Loucy (cell line): ENCODE measurements around the gene CACNA2D4.

Source experiments
- H2AFZ ChIP-seq: fragments of 200-600 bp; sonication (generic); 2 replicates; pipeline ENCODE4 v1.6.0; 2016; ENCODE audit warnings: antibody characterized with exemption, mild to moderate bottlenecking, low read length, moderate library complexity
- H3F3A ChIP-seq: fragments of 200-600 bp; 2 replicates; pipeline ENCODE4 v1.6.0; 2016; ENCODE audit warnings: antibody characterized with exemption, low read depth, mild to moderate bottlenecking
- H3K27me3 ChIP-seq: fragments of 200-600 bp; sonication (generic); 2 replicates; pipeline ENCODE4 v1.6.1; 2014; ENCODE audit warnings: low read length, mild to moderate bottlenecking; ENCODE audit not compliant: insufficient read depth, poor library complexity, severe bottlenecking
- H3K36me3 ChIP-seq: fragments of 200-600 bp; sonication (generic); 2 replicates; pipeline ENCODE4 v1.6.1; 2016; ENCODE audit warnings: low read length; ENCODE audit not compliant: insufficient read depth
- H3K4me1 ChIP-seq: fragments of 200-600 bp; sonication (generic); 2 replicates; pipeline ENCODE4 v1.5.1; 2014; ENCODE audit warnings: low read length, mild to moderate bottlenecking; ENCODE audit not compliant: insufficient read depth, poor library complexity, severe bottlenecking
- H3K4me2 ChIP-seq: fragments of 200-600 bp; sonication (generic); 2 replicates; pipeline ENCODE4 v1.6.0; 2014; ENCODE audit warnings: antibody characterized with exemption, low read length, low read depth, mild to moderate bottlenecking; ENCODE audit not compliant: poor library complexity, severe bottlenecking
- H3K4me3 ChIP-seq: fragments of 200-600 bp; sonication (generic); 2 replicates; pipeline ENCODE4 v1.5.1; 2014; ENCODE audit warnings: low read length, mild to moderate bottlenecking, mixed read lengths; ENCODE audit not compliant: poor library complexity, severe bottlenecking
- H3K79me2 ChIP-seq: fragments of 200-600 bp; sonication (generic); 2 replicates; pipeline ENCODE4 v1.6.1; 2014; ENCODE audit warnings: low read length; ENCODE audit not compliant: insufficient read depth
- H3K9ac ChIP-seq: fragments of 200-600 bp; sonication (generic); 2 replicates; pipeline ENCODE4 v1.6.0; 2014; ENCODE audit warnings: mild to moderate bottlenecking, low read depth, low read length, moderate library complexity; ENCODE audit not compliant: poor library complexity, severe bottlenecking
- H3K9me2 ChIP-seq: fragments of 200-600 bp; sonication (generic); replicated peaks from 2 replicates; pipeline ENCODE4 v1.6.1; 2016; ENCODE audit warnings: low read depth, low read length, mixed read lengths
- H3K9me3 ChIP-seq: fragments of 200-600 bp; sonication (generic); 2 replicates; pipeline ENCODE4 v1.6.1; 2014; ENCODE audit warnings: mild to moderate bottlenecking, antibody characterized with exemption, low read length, low read depth; ENCODE audit not compliant: insufficient read depth
- H4K20me1 ChIP-seq: fragments of 200-600 bp; sonication (generic); 2 replicates; pipeline ENCODE4 v1.6.0; 2014; ENCODE audit warnings: antibody characterized with exemption, low read length, mild to moderate bottlenecking; ENCODE audit not compliant: insufficient read depth, poor library complexity, severe bottlenecking
- EZH2phosphoT487 ChIP-seq: fragments of 200-600 bp; IDR thresholded peaks from 2 replicates; pipeline ENCODE4 v1.6.1; 2018; ENCODE audit warnings: antibody characterized with exemption, mild to moderate bottlenecking, moderate library complexity, borderline replicate concordance
- TF ChIP-seq, protein P1 (sequence below): fragments of 200-600 bp; sonication (generic); conservative IDR thresholded peaks from 2 replicates; pipeline ENCODE4 v1.5.1; 2014; ENCODE audit warnings: mild to moderate bottlenecking, antibody characterized with exemption, low read length

CACNA2D4 gene

DNA sequence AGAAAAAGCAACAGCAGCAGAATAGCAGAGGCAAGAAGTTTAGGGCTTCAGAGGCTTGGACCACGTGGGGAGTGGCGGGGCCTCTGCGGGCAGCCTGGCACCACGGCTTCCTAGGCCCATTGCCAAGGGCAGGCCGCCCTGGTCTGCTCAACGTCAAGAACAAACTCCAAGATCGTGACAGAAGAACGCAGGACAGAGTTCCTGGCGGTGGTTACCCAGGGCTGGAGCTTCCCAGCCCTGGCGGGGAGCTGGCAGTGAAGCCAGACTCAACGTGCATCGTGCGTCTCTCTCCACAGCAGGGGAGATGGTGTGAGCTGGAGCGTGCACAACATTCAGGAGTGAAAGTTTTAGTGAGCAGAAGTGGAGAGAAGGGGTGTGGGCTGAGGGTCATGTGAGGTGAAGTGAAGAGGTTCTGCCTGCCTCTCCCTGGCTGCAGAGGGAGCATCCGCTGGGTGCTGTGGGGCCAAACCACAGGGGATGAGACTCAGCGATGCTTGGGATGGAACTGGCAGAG lies 13.9 kb upstream of the CACNA2D4 start:
- no peaks in the 10 kb centered on the region for H3K9me3 ChIP-seq
- no peak overlapping the region for H2AFZ ChIP-seq
- peaks cover 2% of the 10 kb centered on the region; the same call in 1 of the 2 replicates for H3K36me3 ChIP-seq
- H3K9me2 ChIP-seq, result no peaks in the 10 kb centered on the region
- H3F3A ChIP-seq, result no peaks in the 10 kb centered on the region
- H3K4me2 ChIP-seq, result no peak overlapping the region
- H3K4me3 ChIP-seq, result no peak overlapping the region
- no peaks in the 10 kb centered on the region for H3K79me2 ChIP-seq
- H3K27me3 ChIP-seq, result no peaks in the 10 kb centered on the region
- H4K20me1 ChIP-seq, result no peaks in the 10 kb centered on the region
- no peak overlapping the region for H3K9ac ChIP-seq
- H3K4me1 ChIP-seq, result peaks cover 64% of the 10 kb centered on the region
- TF ChIP-seq, protein P1, sequence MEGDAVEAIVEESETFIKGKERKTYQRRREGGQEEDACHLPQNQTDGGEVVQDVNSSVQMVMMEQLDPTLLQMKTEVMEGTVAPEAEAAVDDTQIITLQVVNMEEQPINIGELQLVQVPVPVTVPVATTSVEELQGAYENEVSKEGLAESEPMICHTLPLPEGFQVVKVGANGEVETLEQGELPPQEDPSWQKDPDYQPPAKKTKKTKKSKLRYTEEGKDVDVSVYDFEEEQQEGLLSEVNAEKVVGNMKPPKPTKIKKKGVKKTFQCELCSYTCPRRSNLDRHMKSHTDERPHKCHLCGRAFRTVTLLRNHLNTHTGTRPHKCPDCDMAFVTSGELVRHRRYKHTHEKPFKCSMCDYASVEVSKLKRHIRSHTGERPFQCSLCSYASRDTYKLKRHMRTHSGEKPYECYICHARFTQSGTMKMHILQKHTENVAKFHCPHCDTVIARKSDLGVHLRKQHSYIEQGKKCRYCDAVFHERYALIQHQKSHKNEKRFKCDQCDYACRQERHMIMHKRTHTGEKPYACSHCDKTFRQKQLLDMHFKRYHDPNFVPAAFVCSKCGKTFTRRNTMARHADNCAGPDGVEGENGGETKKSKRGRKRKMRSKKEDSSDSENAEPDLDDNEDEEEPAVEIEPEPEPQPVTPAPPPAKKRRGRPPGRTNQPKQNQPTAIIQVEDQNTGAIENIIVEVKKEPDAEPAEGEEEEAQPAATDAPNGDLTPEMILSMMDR, result no peak
- no peak for TF ChIP-seq EZH2phosphoT487

DNA sequence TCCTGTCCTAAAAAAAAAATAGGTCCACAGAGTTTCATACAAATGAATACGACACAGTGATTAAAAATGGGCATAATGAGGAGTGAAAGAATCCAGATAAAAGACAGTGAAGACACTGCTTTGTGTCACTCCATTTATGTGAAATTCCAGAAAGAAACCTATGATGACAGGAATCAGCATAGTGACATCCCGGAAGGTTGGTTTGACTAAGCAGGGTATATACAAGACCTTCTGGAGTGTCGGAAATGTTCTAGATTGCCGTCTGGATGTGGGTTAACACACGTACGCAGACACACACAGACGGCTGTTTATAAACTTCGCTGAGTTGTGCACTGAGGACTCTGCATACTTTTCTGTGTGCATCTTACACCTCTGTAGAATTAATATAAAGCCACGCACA lies 13.2 kb upstream of the CACNA2D4 start:
- Histone ChIP-seq H3K79me2 (no peaks in the 10 kb centered on the region), H3K4me3 (no peak overlapping the region), H3K9me2 (no peaks in the 10 kb centered on the region), H3K36me3 (no peaks in the 10 kb centered on the region), H3K4me1 (peaks cover 67% of the 10 kb centered on the region), H4K20me1 (no peaks in the 10 kb centered on the region), H3F3A (no peaks in the 10 kb centered on the region), H2AFZ (no peak overlapping the region), H3K9ac (no peak overlapping the region), H3K9me3 (no peaks in the 10 kb centered on the region), H3K27me3 (no peaks in the 10 kb centered on the region), H3K4me2 (no peak overlapping the region)
- TF ChIP-seq, protein P1, result no peak
- TF ChIP-seq EZH2phosphoT487, result no peak

DNA sequence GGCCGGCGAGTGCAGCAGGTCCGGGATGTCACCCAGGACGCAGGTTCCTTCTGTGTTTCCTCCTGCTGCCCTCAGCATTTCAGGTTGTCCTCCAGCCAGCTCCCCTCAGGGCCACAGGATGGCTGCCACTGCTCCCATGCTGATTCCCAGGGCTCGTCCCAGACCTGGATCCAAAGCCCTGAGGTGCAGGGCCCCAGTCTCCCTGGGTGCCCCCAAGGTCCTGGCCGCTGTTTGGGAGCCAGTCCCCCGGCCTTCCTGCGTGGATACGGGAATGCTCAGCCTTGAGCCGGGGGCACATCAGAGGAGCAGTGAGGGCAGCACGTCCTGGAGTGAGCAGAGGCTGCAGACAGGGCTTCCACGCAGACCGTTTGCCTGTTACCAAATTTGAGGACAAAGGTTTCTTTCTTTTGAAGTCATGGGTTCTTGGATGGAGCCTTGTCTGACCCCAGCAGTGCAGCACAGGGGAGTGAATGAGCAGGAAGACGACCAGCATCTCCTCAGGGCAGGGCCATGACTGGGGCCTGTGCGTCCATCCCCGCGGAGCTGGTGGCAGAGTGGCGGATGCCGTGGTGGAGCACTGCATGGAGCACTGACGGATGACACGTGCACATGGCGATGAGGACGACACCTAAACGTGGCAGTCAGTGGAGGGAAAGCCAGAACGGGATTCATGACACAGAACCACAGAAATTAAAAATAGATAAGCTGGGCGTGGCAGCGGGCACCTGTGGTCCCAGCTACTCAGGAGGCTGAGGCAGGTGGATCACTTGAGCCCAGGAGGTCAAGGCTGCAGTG lies 12.5 kb upstream of the CACNA2D4 start:
- H4K20me1 ChIP-seq, result no peaks in the 10 kb centered on the region
- H3K27me3 ChIP-seq, result no peaks in the 10 kb centered on the region
- no peaks in the 10 kb centered on the region for H3K79me2 ChIP-seq
- H3F3A ChIP-seq, result no peaks in the 10 kb centered on the region
- H3K9me2 ChIP-seq, result no peaks in the 10 kb centered on the region
- peak overlapping the region; percentile 36 for H3K9ac ChIP-seq
- H3K4me2 ChIP-seq, result no peak overlapping the region
- TF ChIP-seq, protein P1, result no peak
- H3K4me1 ChIP-seq, result peaks cover 71% of the 10 kb centered on the region
- no peaks in the 10 kb centered on the region for H3K36me3 ChIP-seq
- H2AFZ ChIP-seq, result no peak overlapping the region
- no peak overlapping the region for H3K4me3 ChIP-seq
- no peaks in the 10 kb centered on the region for H3K9me3 ChIP-seq
